Measurements from ENCODE around the gene CCDC68.

DNA sequence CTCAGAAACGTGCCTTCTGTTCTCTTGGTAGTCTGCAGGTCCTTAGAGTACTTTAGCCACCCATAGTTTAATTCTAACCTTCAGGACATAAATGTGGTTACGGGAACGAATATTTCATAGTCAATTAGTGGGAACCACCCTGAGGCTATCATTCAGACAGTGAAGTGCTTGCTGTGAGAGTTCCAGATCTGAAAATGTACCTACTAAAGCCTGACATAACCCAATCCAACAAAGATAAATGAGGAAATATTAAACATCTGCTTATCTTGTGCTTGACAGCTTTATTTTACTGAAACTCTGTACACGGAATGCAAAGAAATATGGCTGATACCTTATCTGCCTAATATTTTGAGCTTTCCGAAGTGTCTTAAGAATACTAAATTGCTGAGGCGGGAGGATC is 88.0 kb downstream of the CCDC68 start:
- TF ChIP-seq, protein P1, sequence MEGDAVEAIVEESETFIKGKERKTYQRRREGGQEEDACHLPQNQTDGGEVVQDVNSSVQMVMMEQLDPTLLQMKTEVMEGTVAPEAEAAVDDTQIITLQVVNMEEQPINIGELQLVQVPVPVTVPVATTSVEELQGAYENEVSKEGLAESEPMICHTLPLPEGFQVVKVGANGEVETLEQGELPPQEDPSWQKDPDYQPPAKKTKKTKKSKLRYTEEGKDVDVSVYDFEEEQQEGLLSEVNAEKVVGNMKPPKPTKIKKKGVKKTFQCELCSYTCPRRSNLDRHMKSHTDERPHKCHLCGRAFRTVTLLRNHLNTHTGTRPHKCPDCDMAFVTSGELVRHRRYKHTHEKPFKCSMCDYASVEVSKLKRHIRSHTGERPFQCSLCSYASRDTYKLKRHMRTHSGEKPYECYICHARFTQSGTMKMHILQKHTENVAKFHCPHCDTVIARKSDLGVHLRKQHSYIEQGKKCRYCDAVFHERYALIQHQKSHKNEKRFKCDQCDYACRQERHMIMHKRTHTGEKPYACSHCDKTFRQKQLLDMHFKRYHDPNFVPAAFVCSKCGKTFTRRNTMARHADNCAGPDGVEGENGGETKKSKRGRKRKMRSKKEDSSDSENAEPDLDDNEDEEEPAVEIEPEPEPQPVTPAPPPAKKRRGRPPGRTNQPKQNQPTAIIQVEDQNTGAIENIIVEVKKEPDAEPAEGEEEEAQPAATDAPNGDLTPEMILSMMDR (IDR thresholded peaks at IDR 0.05), result no peak
- no peak for TF ChIP-seq POLR2A (IDR thresholded peaks at IDR 0.05)
